Cardiac muscle cell (in vitro differentiated cells and primary cell): ENCODE data around the gene LOC101059915.
"Not testable (repeated sequence)": the region's sequence is repeated elsewhere in the genome, so short reads cannot be mapped to it uniquely, and the experiment has no call there.

Source experiments
- DNase-seq, 2 donors: peaks; one replicate each; pipeline versions ENCODE4 v3.0.0 to v3.0.0-alpha.2; 2010 to 2017; ENCODE audit warnings: low read depth in 1 of 2, low spot score in 1 of 2
- H3K27ac ChIP-seq: fragments of 200-600 bp; sonication (generic); 2 replicates; pipeline ENCODE4 v1.5.1; 2016
- H3K27me3 ChIP-seq: fragments of 200-600 bp; sonication (generic); 2 replicates; pipeline ENCODE4 v1.6.0; 2016; ENCODE audit warnings: control low read depth
- H3K36me3 ChIP-seq: fragments of 200-600 bp; sonication (generic); 2 replicates; pipeline ENCODE4 v1.5.1; 2016; ENCODE audit warnings: control low read depth
- H3K4me1 ChIP-seq: fragments of 200-600 bp; sonication (generic); 2 replicates; pipeline ENCODE4 v1.8.1; 2017; ENCODE audit warnings: low read depth, mild to moderate bottlenecking, mixed run types
- H3K4me3 ChIP-seq: fragments of 200-600 bp; sonication (generic); 2 replicates; pipeline ENCODE4 v1.5.1; 2016; ENCODE audit warnings: mild to moderate bottlenecking
- H3K9me3 ChIP-seq: fragments of 200-600 bp; sonication (generic); 2 replicates; pipeline ENCODE4 v1.5.1; 2017; ENCODE audit warnings: low read depth, mild to moderate bottlenecking, control low read depth
- TF ChIP-seq, protein P1 (sequence below): IDR thresholded peaks from 2 replicates; pipeline ENCODE4 v1.5.1; 2012; ENCODE audit warnings: low read depth, mild to moderate bottlenecking, low read length

LOC101059915 gene

DNA sequence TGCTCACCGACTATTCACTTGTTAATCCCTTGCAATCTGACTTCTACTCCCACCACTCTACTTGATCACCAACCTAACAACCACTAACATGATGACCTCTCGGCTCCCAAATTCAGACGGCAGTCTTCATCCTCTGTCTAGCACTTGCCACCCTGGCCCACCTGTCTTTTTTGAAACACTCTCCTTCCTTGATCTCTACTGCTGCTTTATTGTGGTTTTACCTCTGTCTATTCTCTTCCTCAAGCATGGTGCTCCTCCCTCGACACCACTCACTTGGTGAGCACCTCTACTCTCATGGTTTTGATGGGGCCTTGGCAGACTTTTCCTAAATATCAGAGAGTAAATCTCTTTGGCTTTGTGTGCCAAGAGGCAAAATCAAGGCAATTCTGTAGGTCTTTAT lies 27.3 kb upstream of the LOC101059915 start:
- Histone ChIP-seq H3K36me3 (no peaks in the 10 kb centered on the region), H3K4me3 (no peak overlapping the region), H3K27me3 (no peaks in the 10 kb centered on the region), H3K27ac (no peak overlapping the region), H3K4me1 (no peaks in the 10 kb centered on the region), H3K9me3 (no peaks in the 10 kb centered on the region)
- TF ChIP-seq, protein P1, sequence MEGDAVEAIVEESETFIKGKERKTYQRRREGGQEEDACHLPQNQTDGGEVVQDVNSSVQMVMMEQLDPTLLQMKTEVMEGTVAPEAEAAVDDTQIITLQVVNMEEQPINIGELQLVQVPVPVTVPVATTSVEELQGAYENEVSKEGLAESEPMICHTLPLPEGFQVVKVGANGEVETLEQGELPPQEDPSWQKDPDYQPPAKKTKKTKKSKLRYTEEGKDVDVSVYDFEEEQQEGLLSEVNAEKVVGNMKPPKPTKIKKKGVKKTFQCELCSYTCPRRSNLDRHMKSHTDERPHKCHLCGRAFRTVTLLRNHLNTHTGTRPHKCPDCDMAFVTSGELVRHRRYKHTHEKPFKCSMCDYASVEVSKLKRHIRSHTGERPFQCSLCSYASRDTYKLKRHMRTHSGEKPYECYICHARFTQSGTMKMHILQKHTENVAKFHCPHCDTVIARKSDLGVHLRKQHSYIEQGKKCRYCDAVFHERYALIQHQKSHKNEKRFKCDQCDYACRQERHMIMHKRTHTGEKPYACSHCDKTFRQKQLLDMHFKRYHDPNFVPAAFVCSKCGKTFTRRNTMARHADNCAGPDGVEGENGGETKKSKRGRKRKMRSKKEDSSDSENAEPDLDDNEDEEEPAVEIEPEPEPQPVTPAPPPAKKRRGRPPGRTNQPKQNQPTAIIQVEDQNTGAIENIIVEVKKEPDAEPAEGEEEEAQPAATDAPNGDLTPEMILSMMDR: no peak
- no peak for DNase-seq

DNA sequence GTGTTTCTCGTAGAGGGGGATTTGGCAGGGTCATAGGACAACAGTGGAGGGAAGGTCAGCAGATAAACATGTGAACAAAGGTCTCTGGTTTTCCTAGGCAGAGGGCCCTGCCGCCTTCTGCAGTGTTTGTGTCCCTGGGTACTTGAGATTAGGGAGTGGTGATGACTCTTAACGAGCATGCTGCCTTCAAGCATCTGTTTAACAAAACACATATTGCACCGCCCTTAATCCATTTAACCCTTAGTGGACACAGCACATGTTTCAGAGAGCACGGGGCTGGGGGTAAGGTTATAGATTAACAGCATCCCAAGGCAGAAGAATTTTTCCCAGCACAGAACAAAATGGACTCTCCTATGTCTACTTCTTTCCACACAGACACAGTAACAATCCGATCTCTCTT lies 22.9 kb upstream of the LOC101059915 start:
- H3K27me3 ChIP-seq, H3K9me3 ChIP-seq, H3K36me3 ChIP-seq, DNase-seq, H3K4me1 ChIP-seq, H3K4me3 ChIP-seq, H3K27ac ChIP-seq: not testable (repeated sequence)

- Histone ChIP-seq H3K4me1 (no peaks in the 10 kb centered on the region), H3K27me3 (no peaks in the 10 kb centered on the region), H3K9me3 (no peaks in the 10 kb centered on the region), H3K4me3 (no peak overlapping the region), H3K36me3 (no peaks in the 10 kb centered on the region), H3K27ac (no peak overlapping the region)
- TF ChIP-seq, protein P1: peak; percentile 4
- peak in 1 of 2 donors; percentile 41 for DNase-seq
These were observed 16.9 kb upstream of the LOC101059915 start for GRCh38 chrX:71650333-71650969.

DNA sequence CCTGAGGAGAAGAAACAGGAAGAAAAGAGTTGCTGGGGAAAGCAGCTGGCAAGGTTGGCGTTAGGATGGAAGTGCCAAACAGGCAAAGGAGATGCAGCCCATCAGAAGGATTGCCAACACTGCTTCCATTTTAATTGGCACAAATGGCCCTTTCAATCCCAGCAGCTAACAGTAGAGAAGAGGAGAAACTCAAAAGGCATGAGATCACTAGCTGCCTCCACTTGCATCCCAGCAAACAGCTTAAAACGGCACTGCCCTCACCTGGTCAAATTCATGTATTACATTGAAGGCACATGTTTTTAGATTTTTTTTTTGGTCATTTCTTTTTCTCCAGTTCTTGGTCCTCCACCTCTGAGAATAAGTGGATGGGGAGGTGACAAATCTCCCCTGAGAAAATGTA lies 14.9 kb upstream of the LOC101059915 start:
- H3K9me3 ChIP-seq: no peaks in the 10 kb centered on the region
- TF ChIP-seq, protein P1: peak; percentile 53
- no peak overlapping the region for H3K4me3 ChIP-seq
- peak; percentile 55 to 65 for DNase-seq
- H3K36me3 ChIP-seq: no peaks in the 10 kb centered on the region
- no peak overlapping the region for H3K27ac ChIP-seq
- no peaks in the 10 kb centered on the region for H3K4me1 ChIP-seq
- no peaks in the 10 kb centered on the region for H3K27me3 ChIP-seq

DNA sequence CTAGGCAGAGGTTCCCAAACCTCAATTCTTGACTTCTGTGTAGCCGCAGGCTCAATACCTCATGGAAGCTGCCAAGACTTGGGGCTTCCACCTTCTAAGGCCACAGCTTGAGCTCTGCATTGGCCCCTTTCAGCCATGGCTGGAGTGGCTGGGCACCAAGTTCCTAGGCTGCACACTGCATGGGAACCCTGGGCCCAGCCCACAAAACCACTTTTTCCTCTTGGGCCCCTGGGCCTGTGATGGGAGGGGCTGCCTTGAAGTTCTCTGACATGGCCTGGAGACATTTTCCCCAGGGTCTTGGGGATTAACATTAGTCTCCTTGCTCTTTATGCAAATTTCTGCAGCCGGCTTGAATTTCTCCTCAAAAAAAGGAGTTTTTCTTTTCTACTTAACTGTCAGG lies 14.0 kb upstream of the LOC101059915 start:
- Histone ChIP-seq H3K36me3 (no peaks in the 10 kb centered on the region), H3K4me3 (no peak overlapping the region), H3K9me3 (no peaks in the 10 kb centered on the region), H3K27ac (no peak overlapping the region), H3K4me1 (no peaks in the 10 kb centered on the region), H3K27me3 (no peaks in the 10 kb centered on the region)
- DNase-seq: no peak
- TF ChIP-seq, protein P1: no peak

DNA sequence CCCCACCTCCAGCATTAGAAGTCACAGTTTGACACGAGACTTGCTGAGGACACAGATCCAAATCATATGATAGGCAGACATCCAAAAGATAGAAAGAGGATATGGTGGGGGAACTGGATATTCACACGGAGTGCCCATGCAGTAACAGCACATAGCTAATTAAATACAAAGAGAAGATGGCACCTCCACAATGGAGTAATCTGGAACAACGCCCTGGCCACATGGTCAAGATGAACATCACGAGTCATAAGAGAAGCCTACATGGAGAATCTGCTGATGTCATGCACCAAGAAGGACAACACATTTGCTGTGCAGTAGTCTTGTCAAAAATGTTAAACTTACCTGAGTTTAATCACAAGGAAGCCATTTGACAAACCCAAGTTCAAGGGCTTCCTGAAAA lies 10.1 kb upstream of the LOC101059915 start:
- H3K27me3 ChIP-seq: no peaks in the 10 kb centered on the region
- DNase-seq: no peak
- TF ChIP-seq, protein P1: no peak
- no peak overlapping the region for H3K4me3 ChIP-seq
- no peaks in the 10 kb centered on the region for H3K4me1 ChIP-seq
- no peak overlapping the region for H3K27ac ChIP-seq
- no peaks in the 10 kb centered on the region for H3K9me3 ChIP-seq
- H3K36me3 ChIP-seq: no peaks in the 10 kb centered on the region
